Astrocyte of the spinal cord (primary cell): ENCODE measurements around the gene GALNT2.

Experiments
- DNase-seq: peaks from one replicate; pipeline ENCODE4 v3.0.0; 2011; ENCODE audit warnings: low read depth, low spot score
- H3K4me3 ChIP-seq: 2 replicates; pipeline ENCODE4 v1.5.1; 2011; ENCODE audit warnings: low read depth, mild to moderate bottlenecking, low read length, moderate library complexity
- CTCF ChIP-seq: IDR thresholded peaks from 2 replicates; pipeline ENCODE4 v1.5.1; 2012; ENCODE audit warnings: low read depth, mild to moderate bottlenecking, low read length, inconsistent platforms
- in situ Hi-C: cut with HindIII; loops from 2 replicates; pipeline ENCODE4 v1.10.0; 2017; ENCODE audit warnings: low sequenced_read_pairs

The GALNT2 gene

GRCh38 chr1:230174471-230175162 lies 107.6 kb downstream of the GALNT2 start:
- in situ Hi-C loops = no loop called here
- no peak overlapping the region for H3K4me3 ChIP-seq
- TF ChIP-seq CTCF = no peak
- DNase-seq = no peak

DNA sequence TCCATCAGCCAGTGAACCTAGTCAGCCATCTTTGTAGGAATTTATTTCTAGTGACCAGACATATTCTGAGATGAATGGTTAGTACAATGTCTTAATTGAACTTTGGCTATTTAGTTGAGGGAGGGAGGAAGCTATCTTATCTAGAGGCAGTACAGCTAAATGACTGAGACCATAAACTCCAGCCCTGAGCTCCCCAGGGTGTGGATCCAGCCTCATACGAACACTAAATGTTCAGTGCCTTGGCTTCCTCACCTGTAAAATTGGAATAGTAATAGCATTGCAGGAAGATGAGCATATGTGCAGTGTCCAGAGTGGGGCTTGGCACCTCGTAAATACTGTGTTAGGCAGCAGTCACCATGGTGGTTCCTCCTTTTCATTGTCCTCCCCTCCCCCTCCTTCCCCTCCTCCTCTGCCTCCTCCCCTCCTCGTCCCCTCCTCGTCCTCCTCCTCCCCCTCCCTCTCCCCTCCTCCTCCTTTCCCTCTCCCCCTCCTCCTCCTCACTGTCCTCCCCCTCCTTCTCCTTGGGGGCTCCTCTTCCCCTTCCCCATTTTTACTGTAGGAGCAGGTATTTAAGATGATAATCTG lies 108.2 kb downstream of the GALNT2 start:
- no peak overlapping the region for H3K4me3 ChIP-seq
- no peak for DNase-seq
- TF ChIP-seq CTCF = no peak

GRCh38 chr1:230175839-230176238 lies 108.8 kb downstream of the GALNT2 start:
- in situ Hi-C loops = no loop called here
- DNase-seq = no peak
- no peak overlapping the region for H3K4me3 ChIP-seq
- TF ChIP-seq CTCF = no peak

More for the DNA sequence above, 108.2 kb downstream of the GALNT2 start:
- in situ Hi-C loops = no loop called here

GRCh38 chr1:230176326-230176725 lies 109.3 kb downstream of the GALNT2 start:
- DNase-seq = no peak
- no peak overlapping the region for H3K4me3 ChIP-seq
- no peak for TF ChIP-seq CTCF
- in situ Hi-C loops = no loop called here

- DNase-seq = no peak
- in situ Hi-C loops = no loop called here
- no peak for TF ChIP-seq CTCF
- no peak overlapping the region for H3K4me3 ChIP-seq
Observed at GRCh38 chr1:230176871-230177411, 109.9 kb downstream of the GALNT2 start.

DNA sequence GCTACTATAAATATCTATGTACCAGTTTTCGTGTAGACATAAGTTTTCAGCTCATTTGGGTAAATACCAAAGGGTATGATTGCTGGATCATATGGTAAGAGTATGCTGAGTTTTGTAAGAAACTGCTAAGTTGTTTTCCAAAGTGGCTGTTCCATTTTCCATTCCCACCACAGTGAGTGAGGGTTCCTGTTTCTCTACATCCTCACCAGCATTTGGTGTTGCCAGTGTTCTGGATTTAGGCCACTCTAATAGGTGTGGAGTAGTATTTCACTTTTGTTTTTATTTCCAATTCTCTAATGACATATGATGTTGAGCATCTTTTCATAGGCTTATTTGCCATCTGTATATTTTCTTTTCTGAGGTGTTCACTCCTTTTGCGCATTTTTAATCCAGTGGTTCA lies 112.2 kb downstream of the GALNT2 start:
- TF ChIP-seq CTCF = no peak
- H3K4me3 ChIP-seq = no peak overlapping the region
- no peak for DNase-seq
- in situ Hi-C loops = no loop called here
